NCI-H128 (cell line): ENCODE measurements around the gene TAF11L9.
"Not testable (repeated sequence)": the region's sequence is repeated elsewhere in the genome, so short reads cannot be mapped to it uniquely, and the experiment has no call there.

Experiments used
- DNase-seq: peaks from one replicate; lab custom pipeline; 2025; ENCODE audit not compliant: unreplicated experiment; lab: John Stamatoyannopoulos, UW

TAF11L9 gene

DNA sequence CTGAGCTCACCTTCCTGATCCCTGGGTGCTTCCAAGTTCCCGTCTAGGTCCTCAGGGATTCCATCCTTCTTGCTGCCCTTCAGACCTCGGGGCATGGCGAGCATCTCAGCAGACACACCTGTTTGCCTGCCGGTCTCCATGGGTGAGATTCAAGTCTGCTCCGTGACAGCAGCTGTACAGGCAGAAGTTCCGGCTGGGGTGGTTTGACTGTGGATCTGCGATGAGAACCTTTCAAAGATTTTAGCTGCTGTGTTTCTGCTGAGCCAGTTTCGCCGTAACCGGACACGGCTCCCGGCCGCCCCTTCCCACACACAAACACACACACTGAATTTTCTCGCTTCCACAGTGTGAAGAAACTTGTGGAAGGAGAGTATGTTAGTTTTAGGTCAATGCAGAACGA lies at the start of gene TAF11L9:
Gene TAF11L9 (minus strand): TSS at position 140 of the 400 bp plus-strand sequence.
- DNase-seq = not testable (repeated sequence)

DNA sequence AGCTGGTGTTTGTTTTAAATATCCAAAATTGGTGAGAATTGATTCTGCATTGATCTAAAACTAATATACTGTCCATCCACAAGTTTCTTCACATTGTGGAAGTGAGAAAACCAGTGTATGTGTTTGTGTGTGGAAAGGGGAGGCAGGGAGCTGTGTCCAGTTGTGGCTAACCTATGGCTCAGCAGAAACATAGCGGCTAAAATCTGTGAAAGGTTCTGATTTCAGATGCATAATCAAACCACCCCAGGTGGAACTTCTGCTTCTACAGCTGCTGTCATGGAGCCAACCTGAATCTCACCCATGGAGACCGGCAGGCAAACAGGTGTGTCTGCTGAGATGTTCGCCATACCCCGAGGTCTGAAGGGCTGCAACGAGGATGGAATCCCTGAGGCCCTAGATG lies 40.0 kb upstream of the TAF11L9 start, which contains the start of gene TAF11L14:
Gene TAF11L14 (plus strand): TSS at position 301 of the 400 bp plus-strand sequence.
- no peak for DNase-seq

DNA sequence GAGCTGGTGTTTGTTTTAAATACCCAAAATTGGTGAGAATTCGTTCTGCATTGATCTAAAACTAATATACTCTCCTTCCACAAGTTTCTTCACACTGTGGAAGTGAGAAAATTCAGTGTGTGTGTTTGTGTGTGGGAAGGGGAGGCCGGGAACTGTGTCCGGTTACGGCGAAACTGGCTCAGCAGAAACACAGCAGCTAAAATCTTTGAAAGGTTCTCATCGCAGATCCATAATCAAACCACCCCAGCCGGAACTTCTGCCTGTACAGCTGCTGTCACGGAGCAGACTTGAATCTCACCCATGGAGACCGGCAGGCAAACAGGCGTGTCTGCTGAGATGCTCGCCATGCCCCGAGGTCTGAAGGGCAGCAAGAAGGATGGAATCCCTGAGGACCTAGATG lies 37.6 kb upstream of the TAF11L9 start, which contains the start of gene TAF11L13:
Gene TAF11L13 (plus strand): TSS at position 301 of the 400 bp plus-strand sequence.
- DNase-seq = not testable (repeated sequence)

DNA sequence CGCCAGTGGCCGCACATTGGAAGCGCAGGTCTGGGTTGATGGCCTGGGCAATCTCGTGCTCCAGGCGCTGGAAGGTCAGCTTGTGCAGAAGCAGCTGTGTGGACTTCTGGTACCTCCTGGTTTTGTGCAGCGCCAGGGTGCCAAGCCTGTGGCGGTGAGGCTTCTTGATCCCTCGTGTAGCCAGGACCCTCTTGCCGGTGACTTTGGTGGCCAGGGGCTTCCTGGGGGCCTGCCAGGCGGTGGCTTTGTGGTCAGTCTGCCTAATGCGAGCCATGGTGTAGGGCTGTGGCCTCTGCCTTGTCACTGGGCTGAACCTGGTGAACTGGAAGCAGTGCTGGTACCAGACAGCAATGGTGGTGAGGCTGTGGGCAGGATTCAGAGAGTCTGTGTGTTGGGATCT lies 31.5 kb upstream of the TAF11L9 start:
- no peak for DNase-seq

DNA sequence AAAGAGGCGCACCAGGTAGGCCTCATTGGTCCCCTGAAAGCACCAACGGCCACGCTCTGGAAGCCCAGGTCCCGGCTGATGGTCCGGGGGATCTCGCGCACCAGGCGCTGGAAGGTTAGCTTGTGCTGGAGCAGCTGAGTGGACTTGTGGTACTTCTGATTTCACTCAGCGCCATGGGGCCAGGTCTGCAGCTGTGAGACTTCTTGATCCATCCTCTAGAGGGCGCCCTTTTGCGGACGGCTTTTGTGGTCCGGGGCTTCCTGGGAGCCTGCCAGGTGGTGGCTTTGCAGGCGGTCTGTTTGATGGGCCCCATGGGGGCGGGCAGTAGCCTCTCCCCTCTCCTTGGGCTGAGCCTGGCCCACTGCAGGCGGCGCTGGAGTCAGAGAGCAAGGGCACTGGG lies 26.4 kb upstream of the TAF11L9 start:
- no peak for DNase-seq

DNA sequence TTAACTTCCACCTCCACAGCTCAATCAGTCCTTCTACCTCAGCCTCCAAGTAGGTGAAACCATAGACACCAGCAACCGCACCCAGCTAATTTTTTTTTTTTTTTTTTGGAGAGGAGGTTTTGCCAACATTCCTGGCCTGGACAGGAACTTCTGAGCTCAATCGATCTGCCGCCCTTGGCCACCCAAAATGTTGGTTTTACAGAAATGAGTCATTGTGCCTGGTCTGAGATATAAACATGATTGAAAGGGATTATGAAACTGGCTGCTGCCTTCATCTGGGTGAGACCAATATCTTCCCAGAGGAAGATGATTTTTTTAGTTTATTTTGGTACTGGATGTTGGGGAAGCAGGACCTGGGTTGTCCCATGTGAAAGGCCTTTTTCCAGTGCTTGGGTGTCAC lies 25.2 kb upstream of the TAF11L9 start:
- no peak for DNase-seq

DNA sequence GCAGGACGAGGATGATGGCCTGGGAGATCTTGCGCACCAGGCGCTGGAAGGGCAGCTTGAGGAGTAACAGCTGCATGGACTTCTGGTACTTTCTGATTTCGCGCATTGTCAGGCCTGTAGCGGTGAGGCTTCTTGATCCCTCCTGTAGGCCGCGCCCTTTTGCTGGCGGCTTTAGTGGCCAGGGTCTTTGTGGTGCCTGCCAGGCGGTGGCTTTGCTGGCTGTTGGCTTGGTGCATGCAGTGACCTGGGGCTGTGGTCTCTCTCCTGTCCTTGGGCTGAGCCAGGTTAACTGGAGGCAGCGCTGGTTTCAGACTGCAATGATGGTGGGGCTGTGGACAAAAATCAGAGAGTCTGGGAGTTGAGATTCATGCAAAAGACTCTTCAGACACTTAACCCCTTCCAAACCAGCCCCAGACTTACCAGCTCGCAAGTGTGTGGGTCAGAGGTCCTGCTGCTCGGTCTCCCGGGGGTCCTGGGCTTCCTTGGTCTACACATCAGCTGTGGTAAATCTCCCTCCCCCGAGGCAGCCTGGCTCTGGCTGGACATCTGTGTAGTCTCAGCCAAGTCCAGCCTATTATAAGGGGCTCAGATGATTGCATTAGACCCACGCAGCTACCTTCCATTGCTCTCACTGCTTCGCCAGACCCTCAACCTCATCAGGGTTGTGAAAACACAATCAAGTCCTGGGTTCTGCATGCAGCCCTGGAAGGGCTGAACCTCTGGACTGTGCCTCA lies 20.8 kb upstream of the TAF11L9 start:
- DNase-seq = no peak

DNA sequence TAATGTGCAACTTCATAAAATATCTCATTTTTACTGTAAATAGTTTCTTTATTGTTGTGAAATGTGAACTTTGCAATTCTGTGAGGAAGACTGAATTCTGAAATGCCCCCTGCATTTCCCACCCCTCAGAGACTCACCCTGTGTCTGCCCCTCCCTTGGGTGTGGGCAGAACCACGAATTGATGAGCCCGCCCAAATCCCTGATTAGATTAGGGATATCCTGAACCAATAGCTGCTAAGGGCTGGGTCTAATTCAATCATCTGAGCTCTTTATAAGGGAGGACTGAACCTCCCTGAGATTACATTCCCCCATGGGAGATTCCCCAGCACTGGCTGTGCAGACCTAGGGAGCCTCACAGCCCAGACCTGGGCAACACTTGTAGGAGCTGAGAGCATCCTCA lies 15.9 kb upstream of the TAF11L9 start, which contains the start of gene TAF11L12:
Gene TAF11L12 (plus strand): TSS at position 301 of the 400 bp plus-strand sequence.
- not testable (repeated sequence) for DNase-seq

DNA sequence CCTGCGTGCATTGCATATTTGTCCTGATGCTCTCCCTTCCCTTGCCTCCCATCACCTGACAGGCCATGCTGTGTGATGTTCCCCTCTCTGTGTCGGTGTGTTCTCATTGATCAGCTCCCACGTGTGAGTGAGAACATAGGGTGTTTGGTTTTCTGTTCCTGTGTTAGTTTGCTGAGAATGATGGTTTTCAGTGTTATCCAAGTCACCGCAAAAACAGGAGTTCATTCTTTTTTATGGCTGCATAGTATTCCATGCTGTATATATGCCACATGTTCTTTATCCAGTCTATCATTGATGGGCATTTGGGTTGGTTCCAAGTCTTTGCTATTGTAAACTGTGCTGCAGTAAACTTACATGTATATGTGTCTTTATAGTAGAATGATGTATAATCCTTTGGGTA lies 13.3 kb upstream of the TAF11L9 start:
- not testable (repeated sequence) for DNase-seq

DNA sequence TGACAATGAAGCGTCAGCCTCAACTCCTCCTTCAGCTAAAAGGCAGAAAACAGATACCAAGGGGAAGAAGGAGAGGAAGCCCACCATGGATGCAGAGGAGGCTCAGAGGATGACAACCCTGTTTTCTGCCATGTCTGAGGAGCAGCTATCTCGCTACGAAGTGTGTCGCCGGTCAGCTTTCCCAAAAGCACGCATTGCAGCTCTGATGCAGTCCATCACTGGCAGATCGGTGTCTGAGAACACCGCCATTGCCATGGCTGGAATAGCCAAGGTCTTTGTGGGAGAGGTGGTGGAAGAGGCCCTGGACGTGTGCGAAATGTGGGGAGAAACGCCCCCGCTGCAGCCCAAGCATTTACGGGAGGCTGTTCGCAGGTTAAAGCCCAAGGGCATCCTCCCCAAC lies 10.8 kb upstream of the TAF11L9 start:
- no peak for DNase-seq

DNA sequence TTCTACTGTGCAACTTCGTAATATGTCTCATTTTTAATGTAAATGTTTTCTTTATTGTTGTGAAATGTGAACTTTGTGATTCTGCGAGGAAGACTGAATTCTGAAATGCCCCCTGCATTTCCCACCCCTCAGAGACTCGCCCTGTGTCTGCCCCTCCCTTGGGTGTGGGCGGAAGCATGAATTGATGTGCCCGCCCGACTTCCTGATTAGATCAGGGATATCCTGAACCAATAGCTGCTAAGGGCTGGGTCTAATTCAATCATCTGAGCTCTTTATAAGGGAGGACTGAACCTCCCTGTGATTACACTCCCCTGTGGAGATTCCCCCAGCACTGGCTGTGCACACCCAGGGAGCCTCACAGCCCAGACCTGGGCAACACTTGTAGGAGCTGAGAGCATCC lies 9.7 kb upstream of the TAF11L9 start, which contains the start of gene TAF11L11:
Gene TAF11L11 (plus strand): TSS at position 304 of the 400 bp plus-strand sequence.
- DNase-seq = not testable (repeated sequence)

DNA sequence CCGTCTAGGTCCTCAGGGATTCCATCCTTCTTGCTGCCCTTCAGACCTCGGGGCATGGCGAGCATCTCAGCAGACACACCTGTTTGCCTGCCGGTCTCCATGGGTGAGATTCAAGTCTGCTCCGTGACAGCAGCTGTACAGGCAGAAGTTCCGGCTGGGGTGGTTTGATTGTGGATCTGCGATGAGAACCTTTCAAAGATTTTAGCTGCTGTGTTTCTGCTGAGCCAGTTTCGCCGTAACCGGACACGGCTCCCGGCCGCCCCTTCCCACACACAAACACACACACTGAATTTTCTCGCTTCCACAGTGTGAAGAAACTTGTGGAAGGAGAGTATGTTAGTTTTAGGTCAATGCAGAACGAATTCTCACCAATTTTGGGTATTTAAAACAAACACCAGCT lies 3.5 kb upstream of the TAF11L9 start, which contains the start of gene TAF11L10:
Gene TAF11L10 (minus strand): TSS at position 101 of the 400 bp plus-strand sequence.
- not testable (repeated sequence) for DNase-seq

DNA sequence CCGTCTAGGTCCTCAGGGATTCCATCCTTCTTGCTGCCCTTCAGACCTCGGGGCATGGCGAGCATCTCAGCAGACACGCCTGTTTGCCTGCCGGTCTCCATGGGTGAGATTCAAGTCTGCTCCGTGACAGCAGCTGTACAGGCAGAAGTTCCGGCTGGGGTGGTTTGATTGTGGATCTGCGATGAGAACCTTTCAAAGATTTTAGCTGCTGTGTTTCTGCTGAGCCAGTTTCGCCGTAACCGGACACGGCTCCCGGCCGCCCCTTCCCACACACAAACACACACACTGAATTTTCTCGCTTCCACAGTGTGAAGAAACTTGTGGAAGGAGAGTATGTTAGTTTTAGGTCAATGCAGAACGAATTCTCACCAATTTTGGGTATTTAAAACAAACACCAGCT lies 3.3 kb downstream of the TAF11L9 start, which contains the start of gene TAF11L8:
Gene TAF11L8 (minus strand): TSS at position 101 of the 400 bp plus-strand sequence.
- DNase-seq = not testable (repeated sequence)

DNA sequence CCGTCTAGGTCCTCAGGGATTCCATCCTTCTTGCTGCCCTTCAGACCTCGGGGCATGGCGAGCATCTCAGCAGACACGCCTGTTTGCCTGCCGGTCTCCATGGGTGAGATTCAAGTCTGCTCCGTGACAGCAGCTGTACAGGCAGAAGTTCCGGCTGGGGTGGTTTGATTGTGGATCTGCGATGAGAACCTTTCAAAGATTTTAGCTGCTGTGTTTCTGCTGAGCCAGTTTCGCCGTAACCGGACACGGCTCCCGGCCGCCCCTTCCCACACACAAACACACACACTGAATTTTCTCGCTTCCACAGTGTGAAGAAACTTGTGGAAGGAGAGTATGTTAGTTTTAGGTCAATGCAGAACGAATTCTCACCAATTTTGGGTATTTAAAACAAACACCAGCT lies 8.5 kb downstream of the TAF11L9 start, which contains the start of gene TAF11L7:
Gene TAF11L7 (minus strand): TSS at position 101 of the 400 bp plus-strand sequence.
- not testable (repeated sequence) for DNase-seq
